KMS-11 (cell line): ENCODE data around the gene ABCB4.

ENCODE experiments used
- H2AFZ ChIP-seq: fragments of 200-600 bp; sonication (generic); 2 replicates; pipeline ENCODE4 v1.6.1; 2016; ENCODE audit warnings: antibody characterized with exemption, mixed run types, low read depth
- H3K27ac ChIP-seq: fragments of 200-600 bp; sonication (generic); 2 replicates; pipeline ENCODE4 v1.6.1; 2016; ENCODE audit warnings: mild to moderate bottlenecking, mixed run types
- H3K27me3 ChIP-seq: fragments of 200-600 bp; sonication (generic); 2 replicates; pipeline ENCODE4 v1.6.1; 2017; ENCODE audit warnings: mild to moderate bottlenecking, low read depth, mixed run types, moderate library complexity; ENCODE audit not compliant: insufficient read depth
- H3K36me3 ChIP-seq: fragments of 200-600 bp; sonication (generic); 2 replicates; pipeline ENCODE4 v1.6.1; 2017; ENCODE audit warnings: mild to moderate bottlenecking, mixed run types; ENCODE audit not compliant: insufficient read depth
- H3K4me1 ChIP-seq: fragments of 200-600 bp; sonication (generic); 2 replicates; pipeline ENCODE4 v1.6.1; 2016; ENCODE audit warnings: mild to moderate bottlenecking, low read depth, mixed run types; ENCODE audit not compliant: poor library complexity, severe bottlenecking
- H3K4me2 ChIP-seq: fragments of 200-600 bp; sonication (generic); 2 replicates; pipeline ENCODE4 v1.7.0; 2016; ENCODE audit warnings: mild to moderate bottlenecking, mixed run types
- H3K4me3 ChIP-seq: fragments of 200-600 bp; sonication (generic); IDR thresholded peaks from 2 replicates; pipeline ENCODE4 v1.6.1; 2017; ENCODE audit warnings: low read depth, low read length, mixed read lengths; ENCODE audit not compliant: insufficient read depth
- H3K79me2 ChIP-seq: fragments of 200-600 bp; sonication (generic); 2 replicates; pipeline ENCODE4 v1.6.1; 2016; ENCODE audit warnings: low read depth, mixed run types; ENCODE audit not compliant: insufficient read depth
- H3K9ac ChIP-seq: fragments of 200-600 bp; sonication (generic); 2 replicates; pipeline ENCODE4 v1.6.1; 2016; ENCODE audit warnings: mild to moderate bottlenecking, mixed run types
- H4K20me1 ChIP-seq: fragments of 200-600 bp; sonication (generic); 2 replicates; pipeline ENCODE4 v1.6.1; 2016; ENCODE audit warnings: mild to moderate bottlenecking, mixed run types; ENCODE audit not compliant: insufficient read depth
- TF ChIP-seq, protein P1 (sequence below): fragments of 200-600 bp; sonication (generic); conservative IDR thresholded peaks from 2 replicates; pipeline ENCODE4 v1.6.1; 2017; ENCODE audit warnings: low read depth, mild to moderate bottlenecking, antibody characterized with exemption, low read length, moderate library complexity, mixed read lengths

ABCB4 gene

DNA sequence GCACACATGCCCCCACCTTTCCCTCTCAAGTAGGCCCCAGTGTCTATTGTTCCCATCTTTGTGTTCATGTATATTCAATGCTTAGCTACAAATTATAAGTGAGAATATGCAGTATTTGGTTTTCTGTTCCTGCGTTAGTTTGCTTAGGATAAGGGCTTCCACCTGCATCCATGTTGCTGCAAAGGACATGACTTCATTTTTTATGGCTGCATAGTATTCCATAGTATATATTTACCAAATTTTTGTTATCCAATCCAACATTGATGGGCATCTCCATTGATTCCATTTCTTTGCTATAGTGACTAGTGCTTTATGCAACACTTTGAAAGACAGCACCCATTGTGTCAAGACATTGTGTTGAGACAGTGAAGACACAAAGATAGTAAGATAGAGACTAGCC lies 19.0 kb upstream of the ABCB4 start:
- Histone ChIP-seq H3K4me1 (no peaks in the 10 kb centered on the region), H2AFZ (no peak overlapping the region), H4K20me1 (no peaks in the 10 kb centered on the region), H3K27ac (no peak overlapping the region), H3K4me2 (no peak overlapping the region), H3K79me2 (no peaks in the 10 kb centered on the region), H3K4me3 (no peak overlapping the region), H3K36me3 (no peaks in the 10 kb centered on the region), H3K27me3 (no peaks in the 10 kb centered on the region), H3K9ac (no peak overlapping the region)
- TF ChIP-seq, protein P1, sequence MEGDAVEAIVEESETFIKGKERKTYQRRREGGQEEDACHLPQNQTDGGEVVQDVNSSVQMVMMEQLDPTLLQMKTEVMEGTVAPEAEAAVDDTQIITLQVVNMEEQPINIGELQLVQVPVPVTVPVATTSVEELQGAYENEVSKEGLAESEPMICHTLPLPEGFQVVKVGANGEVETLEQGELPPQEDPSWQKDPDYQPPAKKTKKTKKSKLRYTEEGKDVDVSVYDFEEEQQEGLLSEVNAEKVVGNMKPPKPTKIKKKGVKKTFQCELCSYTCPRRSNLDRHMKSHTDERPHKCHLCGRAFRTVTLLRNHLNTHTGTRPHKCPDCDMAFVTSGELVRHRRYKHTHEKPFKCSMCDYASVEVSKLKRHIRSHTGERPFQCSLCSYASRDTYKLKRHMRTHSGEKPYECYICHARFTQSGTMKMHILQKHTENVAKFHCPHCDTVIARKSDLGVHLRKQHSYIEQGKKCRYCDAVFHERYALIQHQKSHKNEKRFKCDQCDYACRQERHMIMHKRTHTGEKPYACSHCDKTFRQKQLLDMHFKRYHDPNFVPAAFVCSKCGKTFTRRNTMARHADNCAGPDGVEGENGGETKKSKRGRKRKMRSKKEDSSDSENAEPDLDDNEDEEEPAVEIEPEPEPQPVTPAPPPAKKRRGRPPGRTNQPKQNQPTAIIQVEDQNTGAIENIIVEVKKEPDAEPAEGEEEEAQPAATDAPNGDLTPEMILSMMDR = no peak

DNA sequence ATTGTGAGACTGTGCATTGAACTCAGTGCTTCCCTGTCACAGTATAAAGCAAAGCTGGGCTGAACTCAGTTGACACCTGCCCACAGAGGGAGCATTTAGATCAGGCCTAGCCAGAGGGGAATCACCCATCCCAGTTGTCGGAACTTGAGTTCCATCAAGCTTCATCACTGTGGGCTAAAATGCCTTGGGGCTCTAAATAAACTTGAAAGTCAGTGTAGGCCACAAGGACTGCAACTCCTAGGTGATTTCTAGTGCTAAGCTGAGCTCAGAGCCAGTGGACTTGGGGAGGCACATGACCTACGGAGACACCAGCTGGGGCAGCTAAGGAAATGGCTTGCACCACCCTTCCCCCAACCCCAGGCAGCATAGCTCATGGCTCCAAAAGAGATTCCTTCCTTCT lies 7.7 kb upstream of the ABCB4 start:
- H3K9ac ChIP-seq = no peak overlapping the region
- no peaks in the 10 kb centered on the region for H3K79me2 ChIP-seq
- no peak overlapping the region for H3K4me2 ChIP-seq
- H4K20me1 ChIP-seq = no peaks in the 10 kb centered on the region
- H2AFZ ChIP-seq = no peak overlapping the region
- TF ChIP-seq, protein P1 = no peak
- no peaks in the 10 kb centered on the region for H3K27me3 ChIP-seq
- no peak overlapping the region for H3K27ac ChIP-seq
- no peak overlapping the region for H3K4me3 ChIP-seq
- H3K36me3 ChIP-seq = no peaks in the 10 kb centered on the region
- H3K4me1 ChIP-seq = no peaks in the 10 kb centered on the region

DNA sequence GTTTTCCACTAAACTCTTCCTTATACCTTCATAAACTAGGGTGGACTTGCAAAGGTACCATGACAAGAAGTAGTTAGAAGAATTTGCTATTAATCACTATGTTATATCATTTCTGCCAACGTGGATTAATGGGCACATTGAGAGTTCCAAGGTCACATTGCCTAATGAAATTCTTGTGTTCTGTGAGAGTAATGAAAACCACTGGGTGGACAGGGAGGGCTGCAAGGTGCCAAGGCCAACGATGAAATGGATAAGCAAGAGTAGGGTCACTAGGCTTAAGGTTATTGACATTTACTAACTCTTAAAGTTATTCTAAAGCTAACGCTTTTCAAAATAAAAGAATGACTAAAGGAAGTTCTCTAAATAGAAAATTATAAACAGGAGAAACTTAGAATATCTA lies 6.6 kb upstream of the ABCB4 start:
- no peaks in the 10 kb centered on the region for H3K4me1 ChIP-seq
- TF ChIP-seq, protein P1 = no peak
- no peaks in the 10 kb centered on the region for H3K79me2 ChIP-seq
- no peak overlapping the region for H3K4me2 ChIP-seq
- H3K27ac ChIP-seq = no peak overlapping the region
- no peaks in the 10 kb centered on the region for H3K27me3 ChIP-seq
- H2AFZ ChIP-seq = no peak overlapping the region
- no peaks in the 10 kb centered on the region for H4K20me1 ChIP-seq
- H3K4me3 ChIP-seq = no peak overlapping the region
- H3K9ac ChIP-seq = no peak overlapping the region
- no peaks in the 10 kb centered on the region for H3K36me3 ChIP-seq

DNA sequence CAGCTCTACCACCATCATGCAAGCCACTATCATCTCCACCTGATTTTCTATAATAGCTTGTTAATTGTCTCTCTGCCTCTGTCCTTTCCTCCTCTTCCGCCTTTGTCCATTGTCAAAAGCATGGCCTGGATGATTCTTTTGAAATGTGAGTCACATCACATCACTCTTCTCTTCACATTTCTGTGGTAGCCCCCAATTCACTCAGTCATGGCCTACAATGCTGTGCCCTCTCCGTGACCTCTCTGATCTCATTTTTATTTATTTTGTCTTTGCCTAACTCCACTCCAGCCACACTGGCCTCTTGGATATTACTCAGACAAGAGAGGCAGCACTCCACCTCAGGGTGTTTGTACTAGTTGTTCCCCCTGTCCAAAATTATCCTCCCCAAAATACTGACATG lies 4.9 kb upstream of the ABCB4 start:
- Histone ChIP-seq H3K4me2 (no peak overlapping the region), H3K27ac (no peak overlapping the region), H3K4me1 (no peaks in the 10 kb centered on the region), H3K9ac (no peak overlapping the region), H3K36me3 (no peaks in the 10 kb centered on the region), H4K20me1 (no peaks in the 10 kb centered on the region), H3K4me3 (no peak overlapping the region), H3K79me2 (no peaks in the 10 kb centered on the region), H2AFZ (no peak overlapping the region), H3K27me3 (no peaks in the 10 kb centered on the region)
- TF ChIP-seq, protein P1 = no peak

DNA sequence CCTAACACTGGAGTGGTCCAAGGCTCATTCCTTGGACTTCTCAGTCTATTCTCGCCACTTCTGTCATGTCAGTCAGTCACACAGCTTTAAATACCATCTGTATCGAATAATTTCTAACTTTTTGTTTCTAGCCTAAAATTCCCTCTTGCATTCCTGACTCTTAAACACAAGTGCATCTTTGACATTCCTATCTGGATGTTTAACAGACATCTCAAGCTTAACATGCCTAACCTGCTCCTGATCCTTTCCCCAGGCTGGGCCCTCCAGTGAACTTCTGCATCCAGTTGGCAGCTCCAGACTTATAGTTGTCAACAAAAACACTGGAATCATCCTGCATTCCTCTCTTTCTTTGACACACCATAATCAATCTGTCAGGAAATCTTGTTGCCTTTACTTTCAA lies 4.5 kb upstream of the ABCB4 start:
- H2AFZ ChIP-seq = no peak overlapping the region
- no peaks in the 10 kb centered on the region for H3K36me3 ChIP-seq
- no peaks in the 10 kb centered on the region for H3K4me1 ChIP-seq
- no peak overlapping the region for H3K9ac ChIP-seq
- TF ChIP-seq, protein P1 = no peak
- no peak overlapping the region for H3K4me2 ChIP-seq
- no peaks in the 10 kb centered on the region for H3K27me3 ChIP-seq
- no peak overlapping the region for H3K4me3 ChIP-seq
- H3K79me2 ChIP-seq = no peaks in the 10 kb centered on the region
- H3K27ac ChIP-seq = no peak overlapping the region
- H4K20me1 ChIP-seq = no peaks in the 10 kb centered on the region
